Mammary epithelial cell (primary cell): ENCODE results near the gene GFRA1.

Source experiments
- CTCF ChIP-seq, 2 donors: IDR thresholded peaks in 1 of 2; conservative IDR thresholded peaks in 1 of 2; 2 replicates each; pipeline ENCODE4 v1.5.1; 2011 to 2012; ENCODE audit warnings: inconsistent platforms in 2 of 2, low read length in 2 of 2, mild to moderate bottlenecking in 2 of 2, control low read depth in 1 of 2, low read depth in 1 of 2; ENCODE audit not compliant: insufficient read depth in 1 of 2; ENCODE audit errors: extremely low read depth in 1 of 2
- EZH2 ChIP-seq: IDR thresholded peaks from 2 replicates; pipeline ENCODE4 v1.6.1; 2012; ENCODE audit warnings: low read length, inconsistent platforms, borderline replicate concordance

- TF ChIP-seq CTCF (conservative IDR thresholded peaks at IDR 0.05 in 1 of 2, IDR thresholded peaks at IDR 0.05 in 1 of 2; ENCODE audit: extremely low read depth in 1 of 2, insufficient read depth in 1 of 2, low read depth in 1 of 2, low read length in 2 of 2) (no peak), EZH2 (no peak)
Measured at GRCh38 chr10:116190883-116191282, 82.1 kb downstream of the GFRA1 start.
